H1 (cell line): ENCODE data around the gene TTBK2. TPM values are rescaled to one million over a fixed set of nuclear protein-coding genes. Genes with fewer than 3 reads are reported as not detected.

Source experiments
- CTCF ChIA-PET: fragments of 300-600 bp; sonication (Branson Sonifier 250); formaldehyde crosslinking; loops from one replicate; lab custom pipeline; 2021; ENCODE audit not compliant: partially characterized antibody; lab: Charles Lee
- POLR2A ChIA-PET: fragments of 300-600 bp; sonication (Branson Sonifier 250); formaldehyde crosslinking; loops from one replicate; lab custom pipeline; 2021; ENCODE audit warnings: inconsistent platforms; ENCODE audit not compliant: partially characterized antibody; lab: Charles Lee
- DNase-seq, 2 experiments: peaks; one replicate each; pipeline versions ENCODE4 v3.0.0 to v3.0.0-alpha.2; 2010 to 2022; ENCODE audit warnings: low spot score in 2 of 2, low read depth in 1 of 2, mixed read lengths in 1 of 2
- FAIRE-seq: peaks from 2 replicates; lab custom pipeline; 2011; peaks lifted over from hg19 to GRCh38; lab: Jason Lieb, UNC
- H2AFZ ChIP-seq: 2 replicates; pipeline ENCODE4 v1.8.1; 2012; ENCODE audit warnings: low read length, inconsistent platforms
- H2AK5ac ChIP-seq: 2 replicates; pipeline ENCODE4 v1.6.1; 2013; ENCODE audit warnings: low read depth, low read length
- H2BK120ac ChIP-seq: replicated peaks from 2 replicates; pipeline ENCODE3; 2013; ENCODE audit warnings: low read depth, low read length, inconsistent platforms
- H2BK12ac ChIP-seq: 2 replicates; pipeline ENCODE4 v1.6.1; 2013; ENCODE audit warnings: low read depth, low read length
- H2BK15ac ChIP-seq: 2 replicates; pipeline ENCODE4 v1.6.1; 2013; ENCODE audit warnings: low read length
- H2BK20ac ChIP-seq: 2 replicates; pipeline ENCODE4 v1.6.1; 2013; ENCODE audit warnings: low read length
- H2BK5ac ChIP-seq: 2 replicates; pipeline ENCODE4 v1.6.1; 2013; ENCODE audit warnings: low read depth, low read length
- H3K14ac ChIP-seq: 2 replicates; pipeline ENCODE4 v1.6.1; 2013; ENCODE audit warnings: inconsistent platforms; ENCODE audit not compliant: insufficient read length
- H3K18ac ChIP-seq: 2 replicates; pipeline ENCODE4 v1.6.1; 2013; ENCODE audit warnings: low read length; ENCODE audit errors: extremely low read depth
- H3K23ac ChIP-seq: 2 replicates; pipeline ENCODE4 v1.6.1; 2013; ENCODE audit warnings: inconsistent platforms; ENCODE audit not compliant: insufficient read length
- H3K23me2 ChIP-seq: 2 replicates; pipeline ENCODE4 v1.6.1; 2013; ENCODE audit warnings: low read depth, low read length
- H3K27ac ChIP-seq: 2 replicates; pipeline ENCODE4 v1.6.1; 2011; ENCODE audit warnings: low read depth, low read length, inconsistent platforms
- H3K27me3 ChIP-seq, 4 experiments: replicated peaks in 1 of 4; 1 replicate in 1 of 4; 2 replicates in 3 of 4; pipeline versions ENCODE4 v1.6.1 to v1.8.1; 2011 to 2013; ENCODE audit warnings: low read length in 3 of 4, mild to moderate bottlenecking in 3 of 4, inconsistent platforms in 2 of 4, mixed read lengths in 2 of 4, moderate library complexity in 1 of 4; ENCODE audit not compliant: control insufficient read depth in 3 of 4, insufficient read depth in 3 of 4; ENCODE audit errors: extremely low read depth in 1 of 4
- H3K36me3 ChIP-seq, 4 experiments: 2 replicates each; pipeline versions ENCODE4 v1.6.1 to v1.8.1; 2011 to 2013; ENCODE audit warnings: mild to moderate bottlenecking in 4 of 4, low read length in 3 of 4, moderate library complexity in 2 of 4, control low read depth in 1 of 4, inconsistent platforms in 1 of 4; ENCODE audit not compliant: insufficient read depth in 4 of 4, control insufficient read depth in 2 of 4
- H3K4ac ChIP-seq: replicated peaks from 2 replicates; pipeline ENCODE3; 2013; ENCODE audit warnings: low read length, low read depth, mixed read lengths, inconsistent platforms; ENCODE audit not compliant: insufficient read length
- H3K4me1 ChIP-seq, 4 experiments: replicated peaks in 1 of 4; 1 replicate in 1 of 4; 2 replicates in 3 of 4; pipeline versions ENCODE4 v1.6.1 to v1.8.1; 2011 to 2013; ENCODE audit warnings: low read length in 3 of 4, inconsistent platforms in 2 of 4, mixed read lengths in 1 of 4; ENCODE audit not compliant: insufficient read depth in 4 of 4, control insufficient read depth in 3 of 4
- H3K4me2 ChIP-seq, 2 experiments: 2 replicates each; pipeline versions ENCODE4 v1.6.1 to v1.8.1; 2011 to 2013; ENCODE audit warnings: low read depth in 2 of 2, low read length in 2 of 2, control low read depth in 1 of 2, inconsistent platforms in 1 of 2, mild to moderate bottlenecking in 1 of 2; ENCODE audit not compliant: insufficient read depth in 1 of 2
- H3K4me3 ChIP-seq, 4 experiments: fragments of 200-600, 300-600 bp in 1 of 4; sonication (generic), shearing (Covaris generic), sonication (Bioruptor Twin) in 1 of 4; 2 replicates each; pipeline versions ENCODE4 v1.5.1 to v1.8.1; 2011 to 2016; ENCODE audit warnings: low read length in 4 of 4, low read depth in 3 of 4, control low read depth in 2 of 4, inconsistent platforms in 2 of 4, mild to moderate bottlenecking in 2 of 4, mixed read lengths in 1 of 4, moderate library complexity in 1 of 4; ENCODE audit not compliant: insufficient read depth in 2 of 4; ENCODE audit errors: extremely low read depth in 1 of 4
- H3K56ac ChIP-seq: replicated peaks from 2 replicates; pipeline ENCODE3; 2013; ENCODE audit warnings: low read depth, mild to moderate bottlenecking, mixed read lengths, low read length, inconsistent platforms; ENCODE audit not compliant: insufficient read length
- H3K79me1 ChIP-seq: 2 replicates; pipeline ENCODE4 v1.6.1; 2013; ENCODE audit warnings: low read depth, low read length, control low read depth
- H3K79me2 ChIP-seq, 2 experiments: 2 replicates each; pipeline versions ENCODE4 v1.6.1 to v1.8.1; 2012 to 2013; ENCODE audit warnings: low read length in 2 of 2, mild to moderate bottlenecking in 2 of 2, inconsistent platforms in 1 of 2; ENCODE audit not compliant: insufficient read depth in 2 of 2, control insufficient read depth in 1 of 2
- H3K9ac ChIP-seq, 4 experiments: replicated peaks in 1 of 4; 1 replicate in 1 of 4; 2 replicates in 3 of 4; pipeline versions ENCODE4 v1.6.1 to v1.8.1; 2011 to 2013; ENCODE audit warnings: low read depth in 3 of 4, low read length in 3 of 4, control low read depth in 2 of 4, mild to moderate bottlenecking in 2 of 4, moderate library complexity in 2 of 4, inconsistent platforms in 1 of 4; ENCODE audit errors: extremely low read depth in 1 of 4
- H3K9me3 ChIP-seq, 2 experiments: 2 replicates each; pipeline versions ENCODE4 v1.6.1 to v1.8.1; 2012 to 2013; ENCODE audit warnings: mild to moderate bottlenecking in 2 of 2, moderate library complexity in 2 of 2, control low read depth in 1 of 2, inconsistent platforms in 1 of 2, low read depth in 1 of 2, low read length in 1 of 2, mixed read lengths in 1 of 2; ENCODE audit not compliant: insufficient read depth in 2 of 2
- H4K20me1 ChIP-seq, 2 experiments: replicated peaks in 1 of 2; 2 replicates each; pipeline versions ENCODE3 to v1.8.1; 2011 to 2013; ENCODE audit warnings: inconsistent platforms in 2 of 2, low read length in 2 of 2, mild to moderate bottlenecking in 1 of 2; ENCODE audit not compliant: insufficient read depth in 2 of 2, control insufficient read depth in 1 of 2
- H4K5ac ChIP-seq: 2 replicates; pipeline ENCODE4 v1.6.1; 2013; ENCODE audit warnings: low read length, low read depth, mixed read lengths, inconsistent platforms; ENCODE audit not compliant: insufficient read length
- H4K8ac ChIP-seq: 2 replicates; pipeline ENCODE4 v1.8.0; 2013; ENCODE audit warnings: mild to moderate bottlenecking, moderate library complexity, low read length, inconsistent platforms; ENCODE audit not compliant: insufficient read depth; ENCODE audit errors: extremely low read depth
- H4K91ac ChIP-seq: replicated peaks from 2 replicates; pipeline ENCODE3; 2013; ENCODE audit warnings: low read length, mixed read lengths, inconsistent platforms; ENCODE audit not compliant: insufficient read length
- polyA plus RNA-seq, 7 experiments: library from polyadenylated mRNA; depleted of rRNA in 3 of 7; stranded (reverse) in 5 of 7; unstranded in 2 of 7; fragments of >200 nt in 5 of 7; fragments of 200-250 nt in 2 of 7; gene quantifications; 1 replicate in 5 of 7; 2 replicates in 1 of 7; 4 replicates in 1 of 7; pipeline versions ENCODE4 v1.2.1 to v1.2.3, GENCODE V29; 2011 to 2013; ENCODE audit warnings: missing spikeins in 2 of 7, mixed read lengths in 2 of 7
- total RNA-seq: library from RNA; stranded (reverse); fragmentation: NEBNext Ultra II Directional; extraction: Animal tissue kit (Norgen Biotek cat#: 25700); gene quantifications from 2 replicates; pipeline ENCODE4 v1.2.1, GENCODE V29; 2021
- TF ChIP-seq, protein P1 (sequence below): fragments of 300-600 bp; sonication (generic); IDR thresholded peaks from 2 replicates; pipeline ENCODE4 v1.7.1; 2012; ENCODE audit warnings: low read length, moderate library complexity, mild to moderate bottlenecking, inconsistent platforms; ENCODE audit not compliant: insufficient replicate concordance

The TTBK2 gene
- total and polyA plus RNA-seq, 2 of the 8 experiments (the other 6 are each of a cell fraction or from before 2014, with no cell fraction given): 2.7 to 18.2 TPM

DNA sequence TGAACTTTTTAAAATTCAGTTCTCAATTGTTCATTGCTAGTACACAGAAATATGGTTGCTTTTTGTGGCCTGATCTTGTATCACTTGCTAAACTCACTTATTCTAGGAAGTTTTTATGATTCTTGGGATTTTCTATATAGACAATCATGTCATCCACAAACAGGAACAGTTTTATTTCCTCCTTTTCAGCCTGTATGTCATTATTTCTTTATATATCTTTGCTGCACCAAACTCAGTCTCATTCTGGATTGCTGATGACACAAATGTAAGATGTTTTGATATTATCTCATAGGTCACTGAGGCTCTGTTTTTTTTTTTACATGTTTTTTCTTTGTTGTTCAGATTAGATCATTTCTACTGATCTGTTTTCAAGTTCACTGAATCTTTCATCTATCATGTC, 71.7 kb downstream of the TTBK2 start:
- no peak overlapping the region for H3K56ac ChIP-seq
- no peaks in the 10 kb centered on the region for H4K20me1 ChIP-seq
- H3K79me2 ChIP-seq: no peaks in the 10 kb centered on the region
- H3K79me1 ChIP-seq: no peaks in the 10 kb centered on the region
- CTCF ChIA-PET: no interaction called here
- peaks cover 5 to 6% of the 10 kb centered on the region in 2 experiments; a peak in 3 of 4 replicates for H3K9me3 ChIP-seq
- H3K4me3 ChIP-seq: no peak overlapping the region
- no peaks in the 10 kb centered on the region for H3K23me2 ChIP-seq
- FAIRE-seq: no peak
- POLR2A ChIA-PET: no interaction called here
- H2AFZ ChIP-seq: no peak overlapping the region
- H3K27me3 ChIP-seq: no peaks in the 10 kb centered on the region
- H3K9ac ChIP-seq: no peak overlapping the region
- no peak overlapping the region for H2BK5ac ChIP-seq
- no peak overlapping the region for H3K14ac ChIP-seq
- no peak overlapping the region for H2BK12ac ChIP-seq
- H2BK20ac ChIP-seq: no peak overlapping the region
- H3K23ac ChIP-seq: no peak overlapping the region
- no peak overlapping the region for H4K8ac ChIP-seq
- H3K36me3 ChIP-seq: peaks cover 0 to 5% (median 0%) of the 10 kb centered on the region in 4 experiments; a peak in 1 of 8 replicates
- H3K4me2 ChIP-seq: no peak overlapping the region
- no peak overlapping the region for H4K91ac ChIP-seq
- DNase-seq: no peak
- H3K18ac ChIP-seq: no peak overlapping the region
- H3K4me1 ChIP-seq: no peaks in the 10 kb centered on the region
- H3K27ac ChIP-seq: no peak overlapping the region
- no peak overlapping the region for H4K5ac ChIP-seq
- H2BK15ac ChIP-seq: no peak overlapping the region
- H2BK120ac ChIP-seq: no peak overlapping the region
- H2AK5ac ChIP-seq: no peak overlapping the region
- no peak overlapping the region for H3K4ac ChIP-seq
- TF ChIP-seq, protein P1, sequence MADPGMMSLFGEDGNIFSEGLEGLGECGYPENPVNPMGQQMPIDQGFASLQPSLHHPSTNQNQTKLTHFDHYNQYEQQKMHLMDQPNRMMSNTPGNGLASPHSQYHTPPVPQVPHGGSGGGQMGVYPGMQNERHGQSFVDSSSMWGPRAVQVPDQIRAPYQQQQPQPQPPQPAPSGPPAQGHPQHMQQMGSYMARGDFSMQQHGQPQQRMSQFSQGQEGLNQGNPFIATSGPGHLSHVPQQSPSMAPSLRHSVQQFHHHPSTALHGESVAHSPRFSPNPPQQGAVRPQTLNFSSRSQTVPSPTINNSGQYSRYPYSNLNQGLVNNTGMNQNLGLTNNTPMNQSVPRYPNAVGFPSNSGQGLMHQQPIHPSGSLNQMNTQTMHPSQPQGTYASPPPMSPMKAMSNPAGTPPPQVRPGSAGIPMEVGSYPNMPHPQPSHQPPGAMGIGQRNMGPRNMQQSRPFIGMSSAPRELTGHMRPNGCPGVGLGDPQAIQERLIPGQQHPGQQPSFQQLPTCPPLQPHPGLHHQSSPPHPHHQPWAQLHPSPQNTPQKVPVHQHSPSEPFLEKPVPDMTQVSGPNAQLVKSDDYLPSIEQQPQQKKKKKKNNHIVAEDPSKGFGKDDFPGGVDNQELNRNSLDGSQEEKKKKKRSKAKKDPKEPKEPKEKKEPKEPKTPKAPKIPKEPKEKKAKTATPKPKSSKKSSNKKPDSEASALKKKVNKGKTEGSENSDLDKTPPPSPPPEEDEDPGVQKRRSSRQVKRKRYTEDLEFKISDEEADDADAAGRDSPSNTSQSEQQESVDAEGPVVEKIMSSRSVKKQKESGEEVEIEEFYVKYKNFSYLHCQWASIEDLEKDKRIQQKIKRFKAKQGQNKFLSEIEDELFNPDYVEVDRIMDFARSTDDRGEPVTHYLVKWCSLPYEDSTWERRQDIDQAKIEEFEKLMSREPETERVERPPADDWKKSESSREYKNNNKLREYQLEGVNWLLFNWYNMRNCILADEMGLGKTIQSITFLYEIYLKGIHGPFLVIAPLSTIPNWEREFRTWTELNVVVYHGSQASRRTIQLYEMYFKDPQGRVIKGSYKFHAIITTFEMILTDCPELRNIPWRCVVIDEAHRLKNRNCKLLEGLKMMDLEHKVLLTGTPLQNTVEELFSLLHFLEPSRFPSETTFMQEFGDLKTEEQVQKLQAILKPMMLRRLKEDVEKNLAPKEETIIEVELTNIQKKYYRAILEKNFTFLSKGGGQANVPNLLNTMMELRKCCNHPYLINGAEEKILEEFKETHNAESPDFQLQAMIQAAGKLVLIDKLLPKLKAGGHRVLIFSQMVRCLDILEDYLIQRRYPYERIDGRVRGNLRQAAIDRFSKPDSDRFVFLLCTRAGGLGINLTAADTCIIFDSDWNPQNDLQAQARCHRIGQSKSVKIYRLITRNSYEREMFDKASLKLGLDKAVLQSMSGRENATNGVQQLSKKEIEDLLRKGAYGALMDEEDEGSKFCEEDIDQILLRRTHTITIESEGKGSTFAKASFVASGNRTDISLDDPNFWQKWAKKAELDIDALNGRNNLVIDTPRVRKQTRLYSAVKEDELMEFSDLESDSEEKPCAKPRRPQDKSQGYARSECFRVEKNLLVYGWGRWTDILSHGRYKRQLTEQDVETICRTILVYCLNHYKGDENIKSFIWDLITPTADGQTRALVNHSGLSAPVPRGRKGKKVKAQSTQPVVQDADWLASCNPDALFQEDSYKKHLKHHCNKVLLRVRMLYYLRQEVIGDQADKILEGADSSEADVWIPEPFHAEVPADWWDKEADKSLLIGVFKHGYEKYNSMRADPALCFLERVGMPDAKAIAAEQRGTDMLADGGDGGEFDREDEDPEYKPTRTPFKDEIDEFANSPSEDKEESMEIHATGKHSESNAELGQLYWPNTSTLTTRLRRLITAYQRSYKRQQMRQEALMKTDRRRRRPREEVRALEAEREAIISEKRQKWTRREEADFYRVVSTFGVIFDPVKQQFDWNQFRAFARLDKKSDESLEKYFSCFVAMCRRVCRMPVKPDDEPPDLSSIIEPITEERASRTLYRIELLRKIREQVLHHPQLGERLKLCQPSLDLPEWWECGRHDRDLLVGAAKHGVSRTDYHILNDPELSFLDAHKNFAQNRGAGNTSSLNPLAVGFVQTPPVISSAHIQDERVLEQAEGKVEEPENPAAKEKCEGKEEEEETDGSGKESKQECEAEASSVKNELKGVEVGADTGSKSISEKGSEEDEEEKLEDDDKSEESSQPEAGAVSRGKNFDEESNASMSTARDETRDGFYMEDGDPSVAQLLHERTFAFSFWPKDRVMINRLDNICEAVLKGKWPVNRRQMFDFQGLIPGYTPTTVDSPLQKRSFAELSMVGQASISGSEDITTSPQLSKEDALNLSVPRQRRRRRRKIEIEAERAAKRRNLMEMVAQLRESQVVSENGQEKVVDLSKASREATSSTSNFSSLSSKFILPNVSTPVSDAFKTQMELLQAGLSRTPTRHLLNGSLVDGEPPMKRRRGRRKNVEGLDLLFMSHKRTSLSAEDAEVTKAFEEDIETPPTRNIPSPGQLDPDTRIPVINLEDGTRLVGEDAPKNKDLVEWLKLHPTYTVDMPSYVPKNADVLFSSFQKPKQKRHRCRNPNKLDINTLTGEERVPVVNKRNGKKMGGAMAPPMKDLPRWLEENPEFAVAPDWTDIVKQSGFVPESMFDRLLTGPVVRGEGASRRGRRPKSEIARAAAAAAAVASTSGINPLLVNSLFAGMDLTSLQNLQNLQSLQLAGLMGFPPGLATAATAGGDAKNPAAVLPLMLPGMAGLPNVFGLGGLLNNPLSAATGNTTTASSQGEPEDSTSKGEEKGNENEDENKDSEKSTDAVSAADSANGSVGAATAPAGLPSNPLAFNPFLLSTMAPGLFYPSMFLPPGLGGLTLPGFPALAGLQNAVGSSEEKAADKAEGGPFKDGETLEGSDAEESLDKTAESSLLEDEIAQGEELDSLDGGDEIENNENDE: no peak
